HG03159 (cell line): ENCODE measurements around the gene TTF2.

Experiments used
- ATAC-seq: cut with Tn5 transposase; IDR thresholded peaks from one replicate; pipeline ENCODE4 v1.9.1; 2021; ENCODE audit warnings: mild to moderate bottlenecking, moderate library complexity; ENCODE audit not compliant: unreplicated experiment

Gene TTF2

DNA sequence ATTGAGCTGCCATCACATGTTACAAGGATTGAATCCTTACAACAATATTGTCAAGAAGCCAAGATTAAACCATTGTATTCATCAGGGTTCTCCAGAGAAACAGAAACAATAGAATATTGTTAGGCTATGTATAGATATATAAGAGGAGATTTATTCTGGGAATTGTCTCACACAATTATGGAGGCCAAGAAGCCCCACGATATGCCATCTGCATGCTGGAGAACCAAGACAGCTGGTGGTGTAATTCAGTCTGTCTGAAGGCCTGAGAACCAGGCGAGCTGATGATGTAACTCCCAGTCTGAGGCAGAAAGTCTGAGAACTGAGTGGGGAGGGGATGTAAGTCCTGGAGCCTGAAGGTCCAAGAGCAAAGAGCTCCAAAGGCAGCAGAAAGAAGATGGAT, 14.5 kb upstream of the TTF2 start:
- ATAC-seq: no peak

DNA sequence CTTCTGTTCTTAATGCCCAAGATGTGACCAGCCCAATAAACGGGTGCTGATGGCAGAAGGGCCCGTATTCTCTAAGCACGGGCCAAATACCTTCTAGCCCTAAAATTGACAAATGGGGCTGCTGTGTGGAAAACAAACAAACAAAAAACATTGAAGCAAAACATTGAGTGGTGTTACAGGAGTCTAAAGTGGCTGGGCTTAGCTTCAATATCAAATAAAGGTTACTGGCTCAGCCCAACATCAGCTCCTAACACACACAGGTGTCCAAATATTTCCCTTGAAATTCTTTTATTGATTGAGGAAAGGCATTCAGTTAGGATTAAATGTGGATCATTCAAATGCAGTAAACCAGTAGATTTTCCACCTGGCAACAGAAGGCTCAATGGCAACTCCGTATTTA, 13.3 kb upstream of the TTF2 start:
- no peak for ATAC-seq

DNA sequence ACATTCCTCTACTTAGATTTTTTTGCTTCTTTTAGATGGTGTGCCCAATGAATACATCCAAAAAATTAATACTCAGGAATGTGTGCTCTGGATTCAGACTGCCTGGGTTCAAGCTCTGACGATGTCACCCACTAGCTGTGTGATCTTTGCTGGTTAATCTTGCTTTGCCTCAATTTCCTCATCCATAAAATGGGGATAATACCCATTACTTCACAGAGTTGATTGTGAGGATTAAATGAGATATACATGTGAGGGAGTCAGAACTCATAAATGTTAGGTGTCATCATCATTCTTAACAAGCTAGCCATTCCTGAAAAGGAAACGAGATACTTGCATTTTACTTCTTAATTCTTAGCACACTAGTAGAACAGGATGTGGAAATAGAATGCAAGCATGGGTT, 12.9 kb upstream of the TTF2 start:
- no peak for ATAC-seq

DNA sequence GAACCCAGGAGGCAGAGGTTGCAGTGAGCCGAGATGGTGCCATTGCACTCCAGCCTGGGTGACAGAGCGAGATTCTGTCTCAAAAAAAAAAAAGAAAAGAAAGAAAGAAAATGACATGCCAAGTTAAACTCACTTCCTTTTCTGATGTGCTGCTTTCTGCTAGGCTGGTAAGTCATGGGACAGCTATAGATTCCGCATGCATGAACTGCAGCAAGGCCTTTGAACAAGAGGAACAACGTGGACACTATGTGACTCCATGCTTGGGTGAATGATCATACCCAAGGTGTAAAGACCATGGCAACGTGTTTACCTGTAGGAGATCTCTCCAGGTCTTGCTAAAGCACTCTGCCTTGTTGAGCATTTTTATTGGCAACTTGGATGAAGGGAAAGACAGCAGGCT, 10.3 kb upstream of the TTF2 start:
- ATAC-seq: no peak

DNA sequence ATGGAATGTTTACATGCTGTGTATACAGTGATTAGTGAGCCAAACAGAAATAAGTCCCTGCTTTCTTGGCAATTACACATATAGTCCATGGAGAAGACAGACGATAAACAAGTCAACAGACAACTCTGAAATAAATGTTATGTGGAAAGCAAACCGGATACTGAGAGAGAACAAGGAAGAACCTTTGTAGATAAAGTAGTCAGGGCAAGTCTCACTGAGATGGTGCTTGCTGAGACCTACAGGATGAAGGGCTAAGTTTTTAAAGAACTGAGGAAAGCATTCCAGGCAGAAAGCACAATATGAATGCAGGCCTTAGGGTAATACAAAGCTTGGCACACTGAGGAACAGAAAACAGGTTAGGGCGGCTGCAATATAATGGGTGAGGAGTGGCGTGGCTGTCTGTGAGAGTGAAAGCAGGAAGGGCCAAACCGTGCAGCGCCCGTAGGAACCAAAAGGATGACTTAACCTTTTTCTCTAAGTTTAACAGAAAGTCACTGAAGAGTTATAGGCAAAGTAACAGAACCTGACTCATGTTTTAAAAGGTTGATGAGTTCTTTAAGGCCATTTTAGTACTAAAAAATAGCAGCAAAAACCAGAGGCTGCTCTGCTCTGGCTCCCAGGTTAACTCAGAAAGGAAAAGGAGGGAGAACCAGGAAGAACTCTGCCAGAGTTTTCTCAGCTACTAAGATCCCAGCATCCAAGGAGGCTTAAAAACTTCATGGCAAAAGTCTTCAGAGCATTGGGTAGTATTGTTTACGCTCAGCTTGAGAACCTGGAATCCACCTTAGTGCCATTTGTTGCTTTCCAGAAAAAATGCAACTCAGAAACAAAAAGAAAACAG, 8.7 kb upstream of the TTF2 start:
- ATAC-seq: peak; percentile 83

GRCh38 chr1:117054068-117054467, 6.1 kb upstream of the TTF2 start:
- ATAC-seq: no peak

DNA sequence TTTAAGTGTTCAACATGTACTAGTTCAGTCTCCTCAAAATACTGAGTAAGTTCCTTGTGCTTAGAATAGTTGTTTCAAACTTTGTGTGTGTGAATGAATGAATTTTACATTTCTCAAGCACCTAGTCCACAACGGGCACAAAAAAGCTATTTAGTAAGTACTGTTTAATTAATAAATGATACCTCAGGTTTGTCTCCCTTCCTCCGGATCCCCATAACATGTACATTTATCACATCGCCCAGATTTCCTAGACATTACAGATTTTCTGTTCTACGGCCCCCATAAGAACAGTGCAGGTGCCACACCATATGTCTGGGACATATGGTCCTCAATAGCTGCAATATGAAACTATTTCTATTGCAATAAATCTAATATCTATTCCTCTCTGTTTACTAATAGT, 1.3 kb upstream of the TTF2 start:
- ATAC-seq: no peak

DNA sequence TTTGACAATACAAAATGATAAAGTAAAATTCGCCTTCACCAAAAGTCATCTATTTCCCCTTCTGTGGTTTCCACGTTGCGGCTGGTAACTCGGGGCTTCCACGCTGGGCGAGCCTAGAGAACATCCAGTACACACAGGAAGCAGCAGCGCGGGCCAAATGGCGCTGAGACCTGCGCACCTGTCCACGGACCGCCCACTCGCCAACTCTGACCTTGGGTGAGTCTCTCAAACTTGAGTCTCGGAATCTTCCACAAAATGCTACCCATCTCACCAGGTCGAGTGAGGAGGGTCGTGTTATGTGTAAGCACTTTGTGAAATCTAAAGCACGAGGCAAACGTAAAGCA, 820 bp upstream of the TTF2 start:
- ATAC-seq: peak; percentile 39

DNA sequence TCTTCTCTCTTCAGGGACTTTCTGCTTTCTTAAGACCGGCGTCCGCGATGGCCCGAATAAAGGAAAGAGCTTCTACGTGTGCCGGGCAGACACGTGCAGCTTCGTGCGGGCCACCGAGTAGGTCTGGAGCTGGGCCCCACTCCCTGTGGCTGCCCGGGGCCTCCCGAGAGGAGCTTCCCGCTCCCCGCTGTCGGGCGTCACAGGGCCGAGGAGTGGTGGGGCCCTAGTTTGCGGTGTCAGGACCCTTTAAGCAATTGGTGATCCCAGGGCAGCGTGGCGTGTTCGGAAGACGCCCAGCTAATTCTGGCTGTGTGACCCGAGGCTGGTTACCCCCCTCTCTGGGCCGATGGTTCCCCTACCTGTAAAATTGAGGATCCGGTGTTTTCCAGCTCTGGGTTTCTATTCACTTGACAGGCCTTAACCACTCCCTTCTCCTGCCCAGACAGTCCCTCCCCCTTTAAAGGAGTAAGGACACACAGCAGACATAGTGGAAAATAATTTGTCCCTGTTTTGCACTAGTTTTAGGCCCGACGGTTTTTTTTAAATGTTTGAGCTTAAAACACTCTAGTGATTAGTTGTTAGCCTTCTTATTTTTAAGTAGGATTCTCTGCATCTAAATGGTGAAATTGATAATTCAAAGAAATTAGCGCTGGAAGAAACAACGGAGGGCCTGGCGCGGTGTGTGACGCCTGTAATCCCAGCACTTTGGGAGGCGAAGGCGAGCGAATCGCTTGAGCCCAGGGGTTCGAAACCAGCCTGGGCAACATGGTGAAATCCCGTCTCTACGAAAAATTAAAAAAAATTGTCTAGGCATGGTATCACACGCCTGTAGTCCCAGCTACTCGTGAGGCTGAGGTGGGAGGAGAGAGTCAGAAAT, 553 bp downstream of the TTF2 start:
- peak; percentile 8 for ATAC-seq

DNA sequence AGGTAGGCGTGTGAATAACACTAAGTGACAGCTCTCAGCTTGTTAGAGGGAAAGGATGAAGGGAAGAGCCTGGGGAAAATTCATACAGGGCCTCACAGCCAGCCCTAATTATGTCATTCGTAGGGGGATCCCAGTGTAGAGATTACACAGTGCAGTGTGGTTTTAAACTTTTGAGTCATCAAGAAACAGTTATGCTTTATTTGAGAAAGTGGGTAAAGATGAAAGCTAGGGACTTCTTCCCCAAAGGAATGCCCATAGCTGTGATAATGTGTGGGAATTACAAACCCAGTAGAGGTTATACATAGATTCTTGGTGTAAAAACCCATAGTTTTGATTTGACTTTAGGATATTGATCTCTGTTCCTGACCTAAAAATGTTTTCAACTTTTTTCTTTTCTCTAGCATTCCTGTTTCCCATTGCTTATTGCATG, 1.9 kb downstream of the TTF2 start:
- ATAC-seq: no peak

DNA sequence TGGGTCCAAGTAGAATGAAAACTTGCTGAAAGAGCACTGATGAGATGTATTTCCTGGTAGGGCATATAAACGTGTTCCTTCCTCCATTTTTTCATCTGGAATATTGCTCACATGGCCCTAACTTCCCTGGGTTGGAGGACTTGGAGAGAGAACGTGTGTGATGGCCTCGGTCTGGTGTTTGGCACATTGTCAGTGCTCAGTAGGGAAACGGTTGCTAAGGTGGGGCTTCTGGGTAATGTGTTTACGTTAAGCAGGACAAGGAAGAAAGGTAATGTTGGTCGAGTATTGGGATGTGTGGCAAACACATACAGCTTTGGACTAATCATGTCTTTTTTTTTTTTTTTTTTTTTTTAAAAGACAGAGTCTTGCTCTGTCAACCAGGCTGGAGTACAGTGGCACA, 6.2 kb downstream of the TTF2 start:
- ATAC-seq: no peak

- no peak for ATAC-seq
Observed at GRCh38 chr1:117067533-117068370, 7.6 kb downstream of the TTF2 start.

DNA sequence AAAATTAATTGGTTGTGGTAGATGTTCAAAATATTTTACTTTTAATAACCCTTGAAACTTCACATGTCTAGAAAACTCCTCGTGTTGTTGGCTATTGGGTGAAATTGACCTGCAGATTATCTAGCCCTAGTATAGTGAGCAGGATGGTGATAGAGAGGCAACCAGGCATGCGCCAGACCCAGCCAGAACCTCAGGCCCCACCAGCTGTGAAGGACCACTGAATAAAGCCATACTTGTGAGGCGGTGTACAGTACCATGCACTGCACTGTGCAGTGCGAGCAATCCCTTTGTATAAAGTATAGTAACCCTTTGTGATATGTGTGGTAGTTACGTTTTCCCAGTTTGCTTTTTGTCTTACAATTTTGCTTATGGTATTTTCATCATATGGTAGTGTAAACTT, 8.5 kb downstream of the TTF2 start:
- ATAC-seq: no peak

- no peak for ATAC-seq
Observed at GRCh38 chr1:117069220-117069844, 9.2 kb downstream of the TTF2 start.

GRCh38 chr1:117070124-117070523, 10.0 kb downstream of the TTF2 start:
- ATAC-seq: no peak

DNA sequence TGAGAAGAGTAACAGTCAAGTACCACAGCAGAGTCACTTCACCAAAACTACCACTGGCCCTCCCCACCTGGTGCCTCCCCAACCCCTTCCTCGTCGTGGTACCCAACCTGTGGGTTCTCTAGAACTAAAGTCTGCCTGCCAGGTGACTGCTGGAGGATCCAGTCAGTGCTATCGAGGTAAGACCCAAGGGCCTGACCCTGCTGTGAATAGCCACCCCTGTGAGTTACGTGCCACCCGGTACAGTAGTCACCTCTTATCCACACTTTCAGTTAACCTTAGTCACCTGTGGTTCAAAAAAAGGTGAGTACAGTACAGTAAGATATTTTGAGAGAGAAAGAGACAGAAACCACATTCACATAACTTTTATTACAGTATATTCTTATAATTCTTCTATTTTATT, 16.5 kb downstream of the TTF2 start:
- ATAC-seq: no peak

DNA sequence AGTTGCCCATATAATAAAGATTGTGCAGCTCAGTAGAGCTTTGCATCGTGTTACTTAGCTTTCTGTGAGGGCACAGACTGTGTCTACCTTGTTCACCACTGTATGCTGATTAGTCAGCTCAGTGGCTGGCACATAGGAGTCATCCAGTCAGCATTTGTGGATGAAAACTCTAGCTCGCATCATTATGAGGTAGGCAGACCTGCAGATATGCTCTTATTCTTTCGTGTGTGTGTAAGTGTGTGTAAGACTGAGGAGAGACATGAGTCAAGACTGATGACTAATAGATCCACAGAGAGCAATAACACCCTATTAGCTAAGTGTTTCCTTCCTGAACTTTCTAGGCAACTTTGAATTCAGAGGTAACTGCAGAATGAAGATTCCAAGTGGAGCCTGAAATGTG, 17.1 kb downstream of the TTF2 start:
- no peak for ATAC-seq

- ATAC-seq: no peak
Observed at GRCh38 chr1:117079737-117080136, 19.6 kb downstream of the TTF2 start.

DNA sequence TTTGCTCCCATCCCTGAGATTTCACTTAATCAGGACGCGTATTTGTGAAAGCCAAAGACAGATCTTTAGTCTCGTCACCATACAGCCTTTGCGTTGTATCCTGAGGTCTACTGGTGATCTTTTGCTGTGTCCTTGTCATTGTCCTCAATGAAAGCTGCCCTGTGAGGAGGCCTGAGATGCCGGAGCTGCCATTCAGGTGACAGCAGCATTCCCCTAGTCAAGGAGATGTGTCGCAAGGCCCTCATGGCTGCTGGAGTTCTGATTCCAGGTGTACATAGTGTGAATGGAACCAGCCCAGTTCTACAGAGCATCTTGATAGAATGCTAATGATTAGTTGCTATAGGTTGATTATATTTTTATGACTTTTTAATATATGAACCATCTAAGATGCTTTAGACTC, 24.1 kb downstream of the TTF2 start:
- no peak for ATAC-seq

DNA sequence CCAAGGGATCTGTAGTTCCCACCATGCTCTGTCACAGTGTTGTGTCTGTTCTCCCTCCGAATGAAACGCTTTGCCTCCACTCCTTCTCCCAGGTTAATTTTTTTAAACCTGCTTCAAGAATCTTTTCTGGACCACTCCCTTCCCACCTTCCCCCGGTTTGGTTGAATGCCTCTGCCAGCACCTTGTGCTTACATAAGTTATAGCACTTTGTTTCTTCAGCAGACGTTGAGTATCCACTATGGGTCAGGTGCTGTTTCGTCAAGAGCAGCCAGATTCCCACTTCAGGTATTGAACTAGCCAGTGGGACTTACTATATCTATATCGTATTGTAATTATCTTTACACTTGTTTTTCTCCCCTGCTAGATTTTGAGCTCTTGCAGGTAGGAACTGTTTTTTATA, 27.6 kb downstream of the TTF2 start:
- no peak for ATAC-seq

DNA sequence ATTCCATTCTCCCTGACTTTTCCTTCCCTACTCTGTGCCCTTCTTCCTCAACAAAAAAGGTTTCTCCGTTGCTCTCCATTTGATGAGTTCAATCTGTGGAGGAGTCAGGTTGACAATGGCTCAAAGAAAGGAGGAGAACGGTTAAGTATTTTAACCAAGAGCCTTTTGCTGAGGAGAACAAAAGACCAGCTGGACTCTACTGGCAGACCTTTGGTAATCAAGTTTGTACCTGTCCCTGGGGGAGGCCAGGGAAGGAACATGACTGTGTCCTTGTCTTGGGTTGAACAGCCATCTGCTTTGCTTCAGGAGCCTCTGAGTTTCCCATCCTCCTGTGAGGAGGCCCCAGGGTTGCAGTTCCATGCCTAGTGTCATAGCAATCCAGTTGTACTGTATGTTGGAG, 29.9 kb downstream of the TTF2 start:
- ATAC-seq: no peak
